Neuronal stem cell (in vitro differentiated cells): ENCODE measurements around the gene TMEM218.

Experiments
- DNase-seq: peaks from one replicate; pipeline ENCODE4 v3.0.0-alpha.2; 2013; ENCODE audit warnings: low spot score
- H2AFZ ChIP-seq: one replicate; pipeline ENCODE4 v1.6.1; 2013; ENCODE audit warnings: mild to moderate bottlenecking, low read length, inconsistent platforms
- H2AK5ac ChIP-seq: 2 replicates; pipeline ENCODE4 v1.6.1; 2013; ENCODE audit warnings: low read depth, mild to moderate bottlenecking, inconsistent platforms, low read length, moderate library complexity, mixed read lengths
- H2BK120ac ChIP-seq: 2 replicates; pipeline ENCODE4 v1.6.1; 2013; ENCODE audit warnings: low read depth, mild to moderate bottlenecking, inconsistent platforms, low read length, moderate library complexity, mixed read lengths
- H2BK12ac ChIP-seq: one replicate; pipeline ENCODE4 v1.6.1; 2013; ENCODE audit warnings: low read length, inconsistent platforms
- H2BK15ac ChIP-seq: 2 replicates; pipeline ENCODE4 v1.6.1; 2013; ENCODE audit warnings: mild to moderate bottlenecking, low read length, inconsistent platforms, mixed read lengths
- H2BK5ac ChIP-seq: one replicate; pipeline ENCODE4 v1.6.1; 2013; ENCODE audit warnings: inconsistent platforms, mild to moderate bottlenecking, low read length, moderate library complexity
- H3K14ac ChIP-seq: one replicate; pipeline ENCODE4 v1.6.1; 2013; ENCODE audit warnings: low read length, inconsistent platforms
- H3K18ac ChIP-seq: 2 replicates; pipeline ENCODE4 v1.6.1; 2013; ENCODE audit warnings: low read length, inconsistent platforms
- H3K23ac ChIP-seq: 2 replicates; pipeline ENCODE4 v1.6.1; 2013; ENCODE audit warnings: low read depth, mild to moderate bottlenecking, mixed read lengths, low read length, inconsistent platforms; ENCODE audit not compliant: poor library complexity
- H3K27ac ChIP-seq: replicated peaks from 3 replicates; pipeline ENCODE4 v1.5.1; 2013; ENCODE audit warnings: low read length, inconsistent platforms
- H3K27me3 ChIP-seq, 3 experiments: 2 replicates each; pipeline ENCODE4 v1.6.1; 2013; ENCODE audit warnings: low read length in 3 of 3, mild to moderate bottlenecking in 2 of 3, inconsistent platforms in 1 of 3, low read depth in 1 of 3, mixed read lengths in 1 of 3, moderate library complexity in 1 of 3; ENCODE audit not compliant: control insufficient read depth in 3 of 3, insufficient read depth in 3 of 3
- H3K36me3 ChIP-seq, 2 donors: replicated peaks in 1 of 2; 2 replicates each; pipeline ENCODE4 v1.6.1; 2013; ENCODE audit warnings: low read length in 2 of 2; ENCODE audit not compliant: control insufficient read depth in 2 of 2, insufficient read depth in 2 of 2
- H3K4ac ChIP-seq: 2 replicates; pipeline ENCODE4 v1.6.1; 2013; ENCODE audit warnings: inconsistent platforms, mild to moderate bottlenecking, low read length, moderate library complexity
- H3K4me1 ChIP-seq, 2 donors: 1 replicate in 1 of 2; 2 replicates in 1 of 2; pipeline ENCODE4 v1.6.1; 2013; ENCODE audit warnings: low read length in 2 of 2, low read depth in 1 of 2; ENCODE audit not compliant: control insufficient read depth in 2 of 2, insufficient read depth in 1 of 2
- H3K4me2 ChIP-seq: one replicate; pipeline ENCODE4 v1.6.1; 2013; ENCODE audit warnings: mild to moderate bottlenecking, low read length, inconsistent platforms; ENCODE audit not compliant: insufficient read depth, poor library complexity, severe bottlenecking
- H3K4me3 ChIP-seq, 2 donors: 2 replicates each; pipeline ENCODE4 v1.5.1; 2013; ENCODE audit warnings: low read length in 2 of 2, mild to moderate bottlenecking in 2 of 2, inconsistent platforms in 1 of 2, moderate library complexity in 1 of 2
- H3K79me1 ChIP-seq: one replicate; pipeline ENCODE4 v1.6.1; 2013; ENCODE audit warnings: low read depth, mild to moderate bottlenecking, inconsistent platforms, low read length, moderate library complexity
- H3K9ac ChIP-seq: one replicate; pipeline ENCODE4 v1.6.1; 2013; ENCODE audit warnings: mild to moderate bottlenecking, low read depth, low read length, inconsistent platforms; ENCODE audit not compliant: poor library complexity
- H3K9me3 ChIP-seq, 2 donors: replicated peaks in 1 of 2; 2 replicates each; pipeline versions ENCODE3 to v1.6.1; 2013; ENCODE audit warnings: low read length in 2 of 2, mild to moderate bottlenecking in 2 of 2, inconsistent platforms in 1 of 2, low read depth in 1 of 2, mixed read lengths in 1 of 2, moderate library complexity in 1 of 2; ENCODE audit not compliant: control insufficient read depth in 2 of 2, insufficient read depth in 1 of 2
- H4K8ac ChIP-seq: one replicate; pipeline ENCODE4 v1.6.1; 2013; ENCODE audit warnings: low read depth, mild to moderate bottlenecking, inconsistent platforms, low read length, moderate library complexity
- H4K91ac ChIP-seq: one replicate; pipeline ENCODE4 v1.6.1; 2013; ENCODE audit warnings: low read length, low read depth, mild to moderate bottlenecking, inconsistent platforms; ENCODE audit not compliant: poor library complexity
- WGBS, 2 donors: extraction: QIAGEN DNeasy Blood & Tissue Kit; methylation state at CpG; one replicate each; pipeline ENCODE4 v1.1.7; 2013; ENCODE audit warnings: missing lambda C conversion rate in 2 of 2, mixed read lengths in 1 of 2; ENCODE audit not compliant: insufficient read length in 2 of 2, insufficient replicate concordance in 1 of 2; ENCODE audit errors: extremely low coverage in 2 of 2; 5-methylcytosine and 5-hydroxymethylcytosine counted together

TMEM218 gene

DNA sequence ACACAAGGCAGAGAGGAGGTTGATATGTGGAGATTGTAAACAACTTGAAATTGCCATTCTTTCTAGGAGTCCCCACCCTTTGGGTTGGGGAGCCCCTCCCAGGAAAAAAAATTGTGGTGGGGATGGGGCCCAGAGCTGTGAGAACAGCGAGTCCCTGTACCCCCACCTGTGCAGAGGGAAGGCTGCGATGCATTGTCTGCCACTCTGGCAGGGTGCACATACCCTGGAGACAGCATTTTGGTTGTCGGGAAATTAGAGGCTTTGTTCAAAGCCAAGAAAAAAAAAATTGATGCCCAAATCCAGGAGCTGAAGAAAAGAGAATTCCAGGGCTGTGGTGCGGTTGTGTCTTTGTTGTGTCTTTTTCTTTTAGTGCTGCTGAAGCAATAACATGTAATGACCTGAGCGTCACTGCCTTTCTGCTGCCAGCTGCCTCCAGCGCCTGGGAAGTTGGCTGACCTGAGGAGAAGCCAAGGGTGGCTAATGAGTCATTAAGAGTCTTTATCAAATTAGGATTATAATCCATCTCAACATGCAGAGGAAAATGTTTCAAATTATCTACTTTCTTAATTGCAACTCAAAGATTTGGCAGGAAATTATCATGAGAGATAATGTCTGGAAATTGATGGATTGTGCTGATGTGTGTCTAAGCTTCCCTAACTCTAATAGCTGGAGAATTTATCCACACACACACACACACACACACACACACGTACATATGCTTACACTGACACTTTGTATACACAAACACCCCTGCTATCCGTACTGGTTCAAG lies 45.1 kb upstream of the TMEM218 start:
- H3K4me3 ChIP-seq, result no peak overlapping the region
- no peak overlapping the region for H3K4ac ChIP-seq
- no peak overlapping the region for H2AK5ac ChIP-seq
- H2BK15ac ChIP-seq, result no peak overlapping the region
- H3K4me1 ChIP-seq, result peaks cover 8 to 11% of the 10 kb centered on the region in 2 donors
- no peak overlapping the region for H3K14ac ChIP-seq
- H2AFZ ChIP-seq, result no peak overlapping the region
- H3K79me1 ChIP-seq, result no peaks in the 10 kb centered on the region
- peak overlapping the region; percentile 83 for H4K8ac ChIP-seq
- no CpG with 5 or more reads among the region's 8 CpGs for WGBS, 2 donors
- no peak overlapping the region for H3K9ac ChIP-seq
- no peak overlapping the region for H2BK120ac ChIP-seq
- no peak overlapping the region for H3K27ac ChIP-seq
- no peaks in the 10 kb centered on the region for H3K27me3 ChIP-seq
- no peak for DNase-seq
- H3K18ac ChIP-seq, result no peak overlapping the region
- no peak overlapping the region for H2BK12ac ChIP-seq
- H4K91ac ChIP-seq, result no peak overlapping the region
- H3K9me3 ChIP-seq, result peaks cover 2 to 3% of the 10 kb centered on the region in 2 donors
- no peak overlapping the region for H2BK5ac ChIP-seq
- no peak overlapping the region for H3K4me2 ChIP-seq
- no peak overlapping the region for H3K23ac ChIP-seq
- peaks cover 0 to 6% of the 10 kb centered on the region in 2 donors for H3K36me3 ChIP-seq

DNA sequence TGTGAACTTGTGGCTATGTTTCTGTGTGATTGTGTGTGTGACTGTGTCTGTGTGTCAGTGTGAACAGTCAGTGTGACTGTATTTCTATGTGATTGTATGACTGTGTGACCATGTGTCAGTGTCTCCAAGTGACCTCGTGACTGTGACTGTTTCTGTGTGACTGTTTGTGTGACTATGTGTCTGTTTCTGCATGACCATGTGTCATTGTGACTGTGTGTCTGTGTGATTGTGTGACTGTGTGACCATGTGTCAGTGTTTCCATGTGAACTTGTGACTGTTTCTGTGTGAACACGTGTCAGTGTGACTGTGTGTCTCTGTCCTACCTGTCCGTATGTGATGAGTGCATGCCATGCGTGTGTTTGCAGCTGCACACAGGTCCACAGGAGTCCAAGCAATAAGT lies 44.3 kb upstream of the TMEM218 start:
- H2BK12ac ChIP-seq, result no peak overlapping the region
- H3K9me3 ChIP-seq, result peaks cover 0 to 2% of the 10 kb centered on the region in 2 donors
- no peak overlapping the region for H3K9ac ChIP-seq
- no peak overlapping the region for H2BK120ac ChIP-seq
- H3K36me3 ChIP-seq, result peaks cover 0 to 6% of the 10 kb centered on the region in 2 donors
- H3K4me2 ChIP-seq, result no peak overlapping the region
- no peaks in the 10 kb centered on the region for H3K79me1 ChIP-seq
- H4K91ac ChIP-seq, result no peak overlapping the region
- H3K18ac ChIP-seq, result no peak overlapping the region
- peaks cover 8 to 11% of the 10 kb centered on the region in 2 donors for H3K4me1 ChIP-seq
- H3K23ac ChIP-seq, result no peak overlapping the region
- no peak overlapping the region for H3K14ac ChIP-seq
- no peak overlapping the region for H4K8ac ChIP-seq
- H2AK5ac ChIP-seq, result peak overlapping the region; percentile 10
- no CpG with 5 or more reads among the region's 4 CpGs for WGBS, 2 donors
- no peaks in the 10 kb centered on the region for H3K27me3 ChIP-seq
- H3K4ac ChIP-seq, result no peak overlapping the region
- no peak overlapping the region for H2BK15ac ChIP-seq
- H3K4me3 ChIP-seq, result peak overlapping the region in 1 of 2 donors; percentile 68
- no peak overlapping the region for H3K27ac ChIP-seq
- H2AFZ ChIP-seq, result no peak overlapping the region
- no peak for DNase-seq
- H2BK5ac ChIP-seq, result no peak overlapping the region

DNA sequence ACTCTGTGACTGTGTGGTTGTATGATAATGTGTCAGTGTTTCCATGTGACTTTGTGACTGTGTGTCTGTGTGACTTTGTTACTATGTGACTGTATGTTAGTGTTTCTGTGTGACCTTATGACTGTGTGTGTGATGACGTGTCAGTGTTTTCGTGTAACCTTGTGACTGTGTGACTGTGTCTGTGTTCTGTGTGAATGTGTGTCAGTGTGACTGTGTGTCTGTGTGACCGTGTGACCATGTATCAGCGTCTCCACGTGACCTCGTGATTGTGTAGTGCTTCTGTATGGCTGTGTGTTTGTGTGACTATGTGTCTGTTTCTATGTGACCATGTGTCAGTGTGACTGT lies 43.6 kb upstream of the TMEM218 start:
- Histone ChIP-seq H2AK5ac (no peak overlapping the region), H3K4me2 (no peak overlapping the region), H3K4me1 (peaks cover 8 to 11% of the 10 kb centered on the region in 2 donors), H3K23ac (no peak overlapping the region), H3K18ac (no peak overlapping the region), H3K36me3 (peaks cover 0 to 6% of the 10 kb centered on the region in 2 donors), H3K27ac (no peak overlapping the region), H3K79me1 (no peaks in the 10 kb centered on the region), H3K14ac (no peak overlapping the region), H2AFZ (no peak overlapping the region), H3K9me3 (peaks cover 0 to 2% of the 10 kb centered on the region in 2 donors), H2BK12ac (no peak overlapping the region), H2BK15ac (no peak overlapping the region), H4K8ac (no peak overlapping the region), H3K4ac (no peak overlapping the region), H2BK5ac (no peak overlapping the region), H4K91ac (no peak overlapping the region), H3K9ac (no peak overlapping the region), H3K27me3 (no peaks in the 10 kb centered on the region), H3K4me3 (no peak overlapping the region), H2BK120ac (no peak overlapping the region)
- DNase-seq, result no peak
- WGBS, 2 donors, result no CpG with 5 or more reads among the region's 6 CpGs

DNA sequence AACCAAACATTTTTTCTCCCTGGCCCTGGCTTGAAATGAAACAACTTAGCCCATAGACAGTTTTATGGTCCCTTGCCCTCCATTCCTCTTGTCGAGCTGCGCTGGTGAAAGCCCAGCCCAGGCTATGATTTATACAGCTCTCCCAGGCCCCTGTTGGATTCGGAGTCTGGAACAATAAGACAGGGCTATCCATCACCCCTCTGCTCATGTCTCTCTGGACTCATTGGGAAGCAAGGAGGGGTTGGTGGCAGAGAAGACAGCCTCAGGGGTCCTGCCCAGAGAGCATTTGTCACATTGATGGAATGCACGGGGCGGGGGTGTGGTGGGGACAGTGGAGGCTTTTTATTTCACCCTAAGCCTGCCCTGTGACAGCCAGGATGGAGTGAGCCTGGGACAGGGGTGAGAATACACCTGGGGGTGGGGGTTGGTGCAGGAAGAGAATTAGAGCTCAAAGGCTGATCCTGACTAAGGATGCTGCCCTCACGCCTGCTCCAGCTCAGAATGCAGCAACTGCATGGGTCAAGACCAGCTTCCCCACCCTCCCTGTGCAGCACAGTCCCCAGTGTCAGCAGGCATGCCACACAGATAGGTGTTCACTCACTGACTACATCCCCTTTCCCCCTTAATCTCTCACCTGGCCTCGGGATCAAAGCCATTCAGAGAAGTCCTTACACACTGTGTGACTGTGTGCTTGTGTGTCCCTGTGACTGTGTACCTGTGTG lies 43.1 kb upstream of the TMEM218 start:
- Histone ChIP-seq H3K27ac (no peak overlapping the region), H4K91ac (no peak overlapping the region), H3K79me1 (no peaks in the 10 kb centered on the region), H2BK12ac (no peak overlapping the region), H2BK120ac (no peak overlapping the region), H3K23ac (no peak overlapping the region), H3K18ac (peak overlapping the region; percentile 49), H2AK5ac (no peak overlapping the region), H2BK5ac (no peak overlapping the region), H3K27me3 (no peaks in the 10 kb centered on the region), H2BK15ac (no peak overlapping the region), H4K8ac (no peak overlapping the region), H3K9me3 (peaks cover 0 to 2% of the 10 kb centered on the region in 2 donors), H3K36me3 (peaks cover 0 to 6% of the 10 kb centered on the region in 2 donors), H3K9ac (no peak overlapping the region), H3K14ac (peak overlapping the region; percentile 9), H3K4me3 (no peak overlapping the region), H2AFZ (no peak overlapping the region), H3K4me2 (no peak overlapping the region), H3K4ac (no peak overlapping the region), H3K4me1 (peaks cover 8 to 9% of the 10 kb centered on the region in 2 donors)
- no CpG with 5 or more reads among the region's 7 CpGs for WGBS, 2 donors
- DNase-seq, result no peak
